ENCODE data around the gene SLC8A1. TPM values are rescaled to one million over a fixed set of nuclear protein-coding genes. Genes with fewer than 3 reads are reported as not detected.
"Not testable (repeated sequence)": the region's sequence is repeated elsewhere in the genome, so short reads cannot be mapped to it uniquely, and the experiment has no call there.

The SLC8A1 gene
- total RNA-seq, 2 donors from 2014 or later, result 3.1 to 22.6 TPM

DNA sequence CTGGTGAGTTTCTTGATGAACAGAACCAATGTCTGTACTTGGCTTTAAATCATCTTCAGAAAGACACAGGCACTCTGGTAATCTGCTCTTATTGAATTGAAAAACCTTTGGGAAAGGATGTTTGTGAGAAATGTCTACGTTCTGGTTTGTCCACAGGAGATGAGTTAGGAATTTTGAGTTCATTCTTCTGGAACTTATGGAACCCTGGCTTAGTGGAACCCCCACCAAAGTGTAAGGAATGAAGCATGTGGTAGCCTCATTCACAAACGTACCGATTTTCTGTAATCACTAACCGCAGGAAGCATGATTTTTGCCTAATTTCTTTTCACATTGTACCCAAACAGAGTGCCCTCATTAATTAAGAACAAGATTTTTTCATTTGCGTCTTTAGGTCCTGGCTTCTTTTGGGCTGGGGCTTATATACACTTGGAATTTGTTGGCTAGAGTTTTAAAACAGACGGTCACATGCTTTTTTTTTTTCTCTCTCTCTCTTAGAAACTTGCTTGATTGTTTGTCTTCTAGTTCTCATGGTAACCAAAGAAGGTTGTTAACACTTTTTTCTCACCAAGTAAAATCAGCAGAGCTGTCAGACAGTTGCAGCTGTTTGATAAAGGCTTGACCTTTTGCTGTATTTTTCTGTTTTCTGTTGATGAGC, 358.7 kb downstream of the SLC8A1 start:
- intact Hi-C loops (cut with DNase I, micrococcal nuclease), result no loop called here
- ATAC-seq, result no peak
- no peak for DNase-seq

DNA sequence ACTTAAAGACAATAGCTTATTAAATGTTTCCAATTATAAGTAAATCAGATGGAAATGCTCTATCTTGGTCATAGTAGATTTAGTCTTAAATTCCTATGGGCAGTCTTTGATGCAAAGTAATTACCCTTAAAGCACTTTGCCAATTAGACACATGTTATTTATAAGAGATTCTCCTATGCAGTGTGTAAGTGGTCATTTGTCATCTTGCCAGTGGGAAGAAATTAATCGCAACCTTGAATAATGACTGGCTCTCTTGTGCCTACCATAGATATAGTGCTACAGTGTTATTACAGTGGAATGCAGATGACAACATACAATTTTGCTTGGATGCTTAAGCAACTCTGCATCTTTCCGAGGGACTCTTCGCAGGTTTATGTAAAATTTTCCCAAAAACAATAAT, 361.8 kb downstream of the SLC8A1 start:
- no peak for ATAC-seq
- intact Hi-C loops (cut with DNase I, micrococcal nuclease), result no loop called here
- DNase-seq, result no peak

DNA sequence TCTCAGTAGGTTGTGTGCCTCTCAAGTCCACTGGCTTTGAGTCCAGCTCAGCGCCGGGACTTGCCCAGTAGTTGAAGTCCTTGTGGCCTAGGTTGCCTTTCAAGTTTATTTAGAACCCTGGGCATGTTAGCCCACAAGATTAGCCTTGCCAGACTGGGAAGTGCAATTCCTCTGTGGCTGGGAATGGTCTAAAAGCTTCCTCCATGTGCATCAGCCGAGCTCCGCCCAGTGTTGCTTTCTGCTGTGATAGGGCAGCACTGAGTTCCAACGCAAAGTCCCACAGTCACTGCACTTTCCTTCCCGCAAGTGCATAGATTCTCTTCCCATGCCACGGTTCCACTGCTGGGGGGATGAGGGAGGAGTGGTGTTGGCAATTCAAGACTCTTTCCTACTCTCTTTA, 364.0 kb downstream of the SLC8A1 start:
- DNase-seq, result no peak
- intact Hi-C loops (cut with DNase I, micrococcal nuclease), result no loop called here
- no peak for ATAC-seq

DNA sequence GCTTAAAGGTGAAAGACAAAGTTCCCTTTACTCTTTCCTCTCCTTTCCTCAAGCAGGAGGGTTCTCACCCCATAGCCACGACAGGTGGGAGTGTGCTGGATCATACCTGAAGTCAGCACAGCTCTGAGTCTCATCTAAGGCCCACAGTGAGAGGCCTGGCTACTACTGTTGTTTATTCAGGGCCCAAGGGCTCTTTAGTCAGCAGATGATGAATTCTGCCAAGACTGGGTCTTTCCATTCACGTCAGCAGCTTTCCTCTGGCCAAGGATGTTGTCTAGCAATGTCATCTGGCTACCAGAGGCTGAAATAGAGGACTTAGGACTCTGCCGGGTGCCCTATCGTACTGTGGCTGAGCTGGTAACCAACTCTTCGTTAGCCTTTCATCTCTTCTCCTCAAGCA, 364.5 kb downstream of the SLC8A1 start:
- DNase-seq, result no peak
- intact Hi-C loops (cut with DNase I, micrococcal nuclease), result no loop called here
- ATAC-seq, result no peak

DNA sequence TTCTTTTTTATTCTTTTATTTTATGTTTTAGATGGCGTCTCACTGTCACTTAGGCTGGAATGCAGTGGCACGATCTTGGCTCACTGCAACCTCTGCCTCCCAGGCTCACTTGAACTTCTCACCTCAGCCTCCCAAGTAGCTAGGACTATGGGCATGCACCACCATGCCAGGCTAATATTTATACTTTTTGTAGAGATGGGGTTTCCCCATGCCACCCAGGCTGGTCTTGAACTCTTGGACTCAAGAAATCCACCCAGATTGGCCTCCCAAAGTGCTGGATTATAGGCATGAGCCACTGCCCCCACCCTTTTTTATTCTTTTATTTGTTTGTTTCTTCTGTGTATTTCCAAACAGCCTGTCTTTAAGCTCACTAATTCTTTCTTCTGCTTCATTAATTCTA, 366.1 kb downstream of the SLC8A1 start:
- intact Hi-C loops (cut with DNase I, micrococcal nuclease), result no loop called here
- DNase-seq (no peak), ATAC-seq (no peak)

DNA sequence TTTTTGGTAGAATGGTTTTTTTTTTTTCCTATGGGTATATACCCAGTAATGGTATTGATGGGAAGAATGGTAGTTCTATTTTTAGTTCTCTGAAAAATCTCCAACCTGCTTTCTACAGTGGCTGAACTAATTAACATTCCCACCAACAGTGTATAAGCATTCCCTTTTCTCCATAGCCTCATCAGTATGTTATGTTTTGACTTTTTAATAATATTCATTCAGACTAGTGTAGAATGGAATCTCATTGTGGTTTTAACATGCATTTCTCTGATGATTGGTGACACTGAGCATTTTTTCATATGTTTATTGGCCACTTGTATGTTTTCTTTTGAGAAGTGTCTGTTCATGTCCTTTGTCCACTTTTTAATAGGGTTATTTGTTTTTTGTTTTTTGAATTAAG, 378.6 kb downstream of the SLC8A1 start:
- ATAC-seq; DNase-seq; intact Hi-C loops (cut with DNase I, micrococcal nuclease): not testable (repeated sequence)

DNA sequence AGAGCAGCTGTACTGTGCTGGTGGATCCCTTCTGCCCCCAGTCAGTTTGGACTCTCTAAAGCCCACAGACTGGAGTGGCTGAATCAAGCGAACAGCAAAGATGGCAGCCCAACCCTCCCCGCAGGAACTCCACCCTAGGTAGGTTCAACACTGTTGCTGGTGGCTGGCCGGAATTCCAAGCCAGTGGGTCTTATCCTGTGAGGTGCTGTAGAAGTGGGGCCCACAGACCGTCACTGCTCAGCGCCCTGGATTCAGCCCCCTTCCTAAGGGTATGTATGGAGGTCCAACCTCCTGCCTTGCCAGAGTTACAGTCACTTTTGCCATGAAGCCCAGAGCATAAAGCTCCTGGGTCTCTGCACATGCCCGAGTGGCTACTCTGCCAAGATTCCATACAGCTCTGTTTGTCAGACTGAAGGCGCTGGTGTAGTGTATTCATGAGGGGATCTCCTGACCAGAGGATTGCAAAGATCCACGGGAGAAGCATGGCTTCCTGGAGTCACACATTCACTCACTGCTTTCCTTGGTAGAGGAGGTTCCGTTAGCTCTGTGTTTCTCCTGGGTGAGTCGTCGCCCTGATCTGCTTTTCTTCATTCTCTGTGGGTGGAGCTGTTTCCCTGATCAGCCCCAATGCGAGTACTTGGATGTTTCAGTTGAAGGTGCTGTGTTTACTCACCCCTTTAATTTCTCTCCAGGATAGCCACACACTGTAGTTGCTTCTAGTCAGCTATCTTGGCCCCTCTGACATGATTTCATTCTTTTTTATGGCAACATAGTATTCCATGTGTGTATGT, 379.3 kb downstream of the SLC8A1 start:
- intact Hi-C loops (cut with DNase I, micrococcal nuclease), result no loop called here
- DNase-seq (no peak), ATAC-seq (no peak)

DNA sequence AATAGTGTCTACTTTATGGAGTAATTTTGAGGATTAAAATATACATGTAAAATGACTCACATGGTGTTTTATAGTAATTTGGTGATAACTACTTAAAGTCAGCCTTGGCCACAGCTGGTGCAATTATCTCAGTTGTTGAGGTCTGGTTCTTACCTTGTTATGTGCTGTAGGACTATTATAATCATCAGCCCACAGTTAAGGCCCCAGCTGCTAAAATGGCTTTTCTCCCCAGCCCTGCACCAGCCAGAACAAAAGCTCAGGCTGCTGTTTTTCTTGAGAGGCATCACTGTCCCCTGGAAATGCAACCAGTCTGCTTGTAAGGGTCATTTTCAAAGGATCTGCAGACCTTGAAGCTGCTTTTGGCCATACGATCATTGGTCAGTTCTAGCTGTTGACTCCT, 389.5 kb downstream of the SLC8A1 start:
- ATAC-seq (no peak), DNase-seq (no peak)

DNA sequence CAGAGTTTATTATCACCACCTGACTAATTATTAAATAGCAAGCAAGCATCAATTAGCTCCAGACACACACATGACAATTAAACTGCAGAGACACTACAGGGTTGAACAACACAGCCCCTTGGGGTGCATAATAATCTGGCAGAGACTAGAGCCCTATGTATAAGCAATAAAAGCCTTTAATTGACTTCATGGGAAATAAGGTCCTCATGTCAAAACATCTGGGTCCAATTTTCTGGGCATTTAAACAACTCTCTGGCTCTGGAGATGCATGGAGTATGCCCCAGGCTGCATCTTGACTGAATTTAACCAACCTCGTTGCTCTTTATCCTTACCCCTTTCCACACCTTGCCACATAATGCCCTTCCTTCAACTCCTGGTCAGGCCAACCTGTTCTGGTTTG, 402.1 kb downstream of the SLC8A1 start:
- no peak for ATAC-seq
- no peak for DNase-seq
- intact Hi-C loops (cut with DNase I, micrococcal nuclease), result no loop called here

More for the DNA sequence above, 389.5 kb downstream of the SLC8A1 start:
- intact Hi-C loops (cut with DNase I, micrococcal nuclease), result no loop called here

DNA sequence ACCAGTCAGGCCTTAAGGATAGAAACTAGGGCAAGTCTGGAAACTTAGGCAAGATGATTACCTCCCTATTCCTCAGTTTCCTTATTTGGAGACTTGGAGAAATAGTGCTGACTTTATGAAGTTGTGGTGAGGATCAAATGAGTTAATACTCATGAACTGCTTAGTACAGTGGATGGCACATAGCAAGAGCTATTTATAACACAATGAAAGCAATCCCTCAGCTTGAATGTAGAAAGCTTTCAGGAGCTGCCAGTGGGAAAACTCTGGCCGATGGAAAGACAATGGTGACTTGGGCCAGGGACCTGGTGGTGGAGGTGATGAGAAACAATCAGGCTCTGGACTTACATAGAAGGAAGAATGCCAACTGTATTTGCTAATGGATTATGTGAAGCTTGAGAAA, 403.4 kb downstream of the SLC8A1 start:
- no peak for ATAC-seq
- DNase-seq, result no peak
- intact Hi-C loops (cut with DNase I, micrococcal nuclease), result no loop called here

DNA sequence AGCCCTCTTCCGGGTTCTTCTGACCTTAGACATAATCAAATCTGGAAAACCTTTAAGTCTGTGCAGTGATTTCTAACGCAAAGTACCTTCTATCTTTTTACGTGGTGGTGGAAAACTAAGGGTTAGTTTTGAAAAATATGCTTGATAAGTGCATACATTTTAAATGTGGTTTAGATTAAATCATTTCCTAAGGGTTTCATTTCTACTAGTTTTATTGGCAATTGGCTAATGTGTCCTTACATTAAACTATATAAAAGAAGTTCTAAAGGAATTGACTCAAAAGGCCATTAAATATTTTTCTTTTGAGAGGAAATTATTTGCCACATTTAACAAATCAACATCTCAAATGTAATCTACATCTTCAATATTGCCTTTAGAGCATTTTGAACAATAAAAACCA, 404.5 kb downstream of the SLC8A1 start:
- no peak for ATAC-seq
- no peak for DNase-seq
- intact Hi-C loops (cut with DNase I, micrococcal nuclease), result no loop called here

All from left colon (tissue), 2 donors.